Nephron progenitor cell (in vitro differentiated cells): ENCODE measurements around the gene TCF7L2.

Source experiments
- DNase-seq: peaks from one replicate; pipeline ENCODE4 v3.0.0; 2021
- H3K27ac Mint-ChIP-seq: 2 replicates; pipeline ENCODE4 v1.8.0; 2021; ENCODE audit warnings: mild to moderate bottlenecking, moderate library complexity, mixed read lengths
- H3K27me3 Mint-ChIP-seq: 2 replicates; pipeline ENCODE4 v1.8.0; 2021; ENCODE audit warnings: mild to moderate bottlenecking, low read depth, mixed read lengths; ENCODE audit not compliant: poor library complexity
- H3K36me3 Mint-ChIP-seq: 2 replicates; pipeline ENCODE4 v1.8.0; 2021; ENCODE audit warnings: low read depth, mixed read lengths
- H3K4me1 Mint-ChIP-seq: 2 replicates; pipeline ENCODE4 v1.8.0; 2021; ENCODE audit warnings: mixed read lengths
- H3K4me3 Mint-ChIP-seq: 2 replicates; pipeline ENCODE4 v1.8.0; 2021; ENCODE audit warnings: mild to moderate bottlenecking, moderate library complexity, mixed read lengths
- H3K9me3 Mint-ChIP-seq: 2 replicates; pipeline ENCODE4 v1.8.0; 2021; ENCODE audit warnings: mild to moderate bottlenecking, moderate library complexity, mixed read lengths
- TF ChIP-seq, protein P1 (sequence below): fragments of 200-600 bp; sonication (generic); IDR thresholded peaks from 2 replicates; pipeline ENCODE4 v1.5.0; 2021; ENCODE audit warnings: antibody characterized with exemption

The TCF7L2 gene

DNA sequence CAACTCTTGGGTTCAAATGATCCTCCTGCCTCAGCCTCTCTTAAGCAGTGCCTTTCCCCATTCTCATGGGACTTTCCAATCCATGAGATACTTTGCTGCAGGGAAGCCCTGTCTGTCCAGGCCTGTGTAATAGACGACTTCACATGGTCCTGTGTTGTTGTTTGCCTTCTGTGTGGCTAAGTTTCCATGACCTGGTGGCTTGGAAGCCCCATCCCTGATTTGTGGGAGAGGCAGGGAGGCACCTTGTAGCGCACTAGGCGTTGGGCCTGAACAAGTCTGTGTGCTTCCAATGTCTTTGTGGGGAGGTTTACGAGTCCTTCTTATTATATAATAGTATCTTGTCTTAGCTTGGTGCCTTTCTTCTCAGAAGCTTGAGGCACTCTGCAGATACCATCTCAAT lies 49.1 kb downstream of the TCF7L2 start:
- TF ChIP-seq, protein P1, sequence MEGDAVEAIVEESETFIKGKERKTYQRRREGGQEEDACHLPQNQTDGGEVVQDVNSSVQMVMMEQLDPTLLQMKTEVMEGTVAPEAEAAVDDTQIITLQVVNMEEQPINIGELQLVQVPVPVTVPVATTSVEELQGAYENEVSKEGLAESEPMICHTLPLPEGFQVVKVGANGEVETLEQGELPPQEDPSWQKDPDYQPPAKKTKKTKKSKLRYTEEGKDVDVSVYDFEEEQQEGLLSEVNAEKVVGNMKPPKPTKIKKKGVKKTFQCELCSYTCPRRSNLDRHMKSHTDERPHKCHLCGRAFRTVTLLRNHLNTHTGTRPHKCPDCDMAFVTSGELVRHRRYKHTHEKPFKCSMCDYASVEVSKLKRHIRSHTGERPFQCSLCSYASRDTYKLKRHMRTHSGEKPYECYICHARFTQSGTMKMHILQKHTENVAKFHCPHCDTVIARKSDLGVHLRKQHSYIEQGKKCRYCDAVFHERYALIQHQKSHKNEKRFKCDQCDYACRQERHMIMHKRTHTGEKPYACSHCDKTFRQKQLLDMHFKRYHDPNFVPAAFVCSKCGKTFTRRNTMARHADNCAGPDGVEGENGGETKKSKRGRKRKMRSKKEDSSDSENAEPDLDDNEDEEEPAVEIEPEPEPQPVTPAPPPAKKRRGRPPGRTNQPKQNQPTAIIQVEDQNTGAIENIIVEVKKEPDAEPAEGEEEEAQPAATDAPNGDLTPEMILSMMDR = no peak
- no peak overlapping the region for H3K4me3 Mint-ChIP-seq
- no peak for DNase-seq
- peaks cover 74% of the 10 kb centered on the region for H3K4me1 Mint-ChIP-seq
- peaks cover 35% of the 10 kb centered on the region for H3K36me3 Mint-ChIP-seq
- H3K27me3 Mint-ChIP-seq = peaks cover 3% of the 10 kb centered on the region
- H3K27ac Mint-ChIP-seq = no peak overlapping the region
- H3K9me3 Mint-ChIP-seq = no peaks in the 10 kb centered on the region

DNA sequence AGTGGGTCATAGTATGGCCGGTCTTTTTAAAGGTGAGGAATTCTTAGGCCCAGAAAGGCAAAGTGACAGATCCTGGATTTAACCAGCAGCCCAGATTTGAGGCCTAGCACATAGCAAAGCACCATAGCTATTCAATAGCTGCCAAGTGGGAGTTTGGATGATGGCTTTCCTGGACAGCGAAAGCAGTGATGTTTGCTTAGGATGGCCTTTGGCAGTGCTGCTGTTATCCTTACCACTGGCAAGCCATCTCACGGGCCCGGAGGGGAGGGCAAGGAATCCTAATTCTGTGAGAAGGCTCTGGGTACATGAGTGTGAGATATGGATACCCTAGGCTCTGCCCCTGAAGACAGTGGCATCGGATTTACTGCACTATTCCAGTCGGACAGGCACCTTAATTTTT lies 50.4 kb downstream of the TCF7L2 start:
- TF ChIP-seq, protein P1 = no peak
- Mint-ChIP-seq H3K4me3 (no peak overlapping the region), H3K36me3 (peaks cover 29% of the 10 kb centered on the region), H3K9me3 (no peaks in the 10 kb centered on the region), H3K27ac (peak overlapping the region; percentile 77), H3K4me1 (peaks cover 76% of the 10 kb centered on the region), H3K27me3 (peaks cover 5% of the 10 kb centered on the region)
- no peak for DNase-seq

DNA sequence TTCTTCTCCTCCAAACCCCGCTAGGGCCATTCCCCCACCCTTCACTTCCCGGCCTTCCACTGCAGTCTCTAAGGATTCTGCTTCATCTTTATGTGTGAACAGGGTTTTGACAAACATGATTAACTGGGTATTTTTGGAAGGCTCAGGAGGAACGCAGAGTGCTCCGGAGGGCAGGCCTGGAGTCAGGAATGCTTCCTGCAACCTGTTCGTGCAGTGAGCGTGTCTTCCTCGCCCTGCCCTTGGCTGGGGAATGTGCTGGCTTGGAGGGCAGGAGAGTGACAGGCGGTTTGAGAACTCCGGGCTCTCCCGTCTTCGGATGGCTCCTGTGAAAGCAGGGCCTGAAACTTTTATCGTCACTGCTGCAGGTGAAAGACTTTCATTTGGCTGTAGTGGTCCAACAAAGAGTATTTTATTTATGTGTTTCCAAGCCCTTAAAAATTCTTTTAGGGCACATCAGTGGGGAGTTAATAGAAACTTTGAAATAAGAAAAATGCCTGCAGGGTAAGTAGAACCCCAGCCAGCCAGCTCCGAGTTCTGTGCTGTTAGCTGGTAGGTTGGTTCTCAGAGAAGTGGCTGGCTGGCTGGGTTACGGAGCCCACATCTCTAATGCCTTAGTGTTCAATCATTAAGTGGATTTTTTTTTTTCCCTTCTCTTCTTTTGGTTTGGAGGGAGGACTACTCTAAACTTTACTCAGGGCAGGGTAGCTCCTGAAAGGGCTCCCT lies 51.0 kb downstream of the TCF7L2 start:
- Mint-ChIP-seq H3K27ac (peak overlapping the region; percentile 77), H3K27me3 (peaks cover 11% of the 10 kb centered on the region), H3K36me3 (peaks cover 23% of the 10 kb centered on the region), H3K4me3 (no peak overlapping the region), H3K4me1 (peaks cover 75% of the 10 kb centered on the region), H3K9me3 (no peaks in the 10 kb centered on the region)
- no peak for DNase-seq
- TF ChIP-seq, protein P1 = no peak

DNA sequence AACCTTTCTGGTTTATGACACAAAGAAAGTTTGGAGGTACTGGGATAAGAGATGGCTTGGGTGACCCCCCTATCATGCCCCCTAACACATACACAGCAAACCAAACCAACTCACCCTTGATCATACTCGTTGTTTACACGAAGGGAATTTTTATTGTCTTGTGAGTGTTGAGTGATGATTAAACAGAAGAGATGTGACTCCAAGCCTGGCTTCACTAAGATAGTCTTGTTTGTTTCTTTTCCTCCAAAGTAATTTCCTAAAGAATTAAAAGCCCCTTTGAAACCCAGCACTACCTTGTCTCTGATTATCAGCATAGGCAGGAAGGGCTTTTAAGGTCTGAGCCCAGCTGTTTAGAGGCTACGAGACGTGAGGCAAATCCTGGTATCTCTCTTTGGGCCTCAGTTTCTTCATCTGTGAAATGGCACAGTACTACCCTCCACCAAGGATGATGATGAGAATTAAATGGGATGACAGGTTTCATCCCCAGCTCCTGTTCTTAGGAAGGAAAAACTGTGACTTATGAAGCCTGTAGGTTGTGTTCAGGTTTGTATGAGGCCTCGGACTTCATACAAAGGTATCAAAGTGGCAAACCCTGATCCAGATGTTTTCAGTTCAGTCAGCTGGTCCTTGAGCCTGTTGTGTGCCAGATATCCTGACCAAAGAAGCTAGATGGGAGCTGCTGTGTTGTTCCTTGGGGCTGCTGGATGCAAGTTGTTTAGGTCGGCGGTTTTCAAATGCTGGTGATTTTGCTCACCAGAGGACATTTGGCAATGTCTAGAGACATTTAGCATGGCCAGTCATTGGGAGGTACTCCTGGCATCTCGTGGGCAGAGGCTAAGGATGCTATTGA lies 51.8 kb downstream of the TCF7L2 start:
- H3K36me3 Mint-ChIP-seq = peaks cover 18% of the 10 kb centered on the region
- peaks cover 9% of the 10 kb centered on the region for H3K27me3 Mint-ChIP-seq
- DNase-seq = no peak
- H3K27ac Mint-ChIP-seq = no peak overlapping the region
- H3K4me1 Mint-ChIP-seq = peaks cover 76% of the 10 kb centered on the region
- H3K4me3 Mint-ChIP-seq = no peak overlapping the region
- TF ChIP-seq, protein P1 = no peak
- no peaks in the 10 kb centered on the region for H3K9me3 Mint-ChIP-seq

GRCh38 chr10:113002449-113002777 lies 52.4 kb downstream of the TCF7L2 start:
- H3K27ac Mint-ChIP-seq = no peak overlapping the region
- no peaks in the 10 kb centered on the region for H3K9me3 Mint-ChIP-seq
- peaks cover 8% of the 10 kb centered on the region for H3K27me3 Mint-ChIP-seq
- H3K36me3 Mint-ChIP-seq = peaks cover 13% of the 10 kb centered on the region
- no peak overlapping the region for H3K4me3 Mint-ChIP-seq
- peaks cover 79% of the 10 kb centered on the region for H3K4me1 Mint-ChIP-seq
- TF ChIP-seq, protein P1 = no peak
- DNase-seq = no peak
